BE2C (cell line): ENCODE measurements around the gene BTBD19.

Source experiments
- DNase-seq: peaks from one replicate; pipeline ENCODE4 v3.0.0-alpha.2; 2020
- H3K27me3 ChIP-seq: fragments of 250-450 bp; sonication (Bioruptor Pico); 2 replicates; pipeline ENCODE4 v1.5.1; 2020; ENCODE audit warnings: mild to moderate bottlenecking
- H3K36me3 ChIP-seq: fragments of 250-450 bp; sonication (Bioruptor Pico); 2 replicates; pipeline ENCODE4 v1.5.1; 2020; ENCODE audit warnings: mild to moderate bottlenecking
- H3K4me1 ChIP-seq: fragments of 250-450 bp; sonication (Bioruptor Pico); 2 replicates; pipeline ENCODE4 v1.5.1; 2020
- H3K4me3 ChIP-seq: 2 replicates; pipeline ENCODE4 v1.5.1; 2011; ENCODE audit warnings: low read depth, low read length
- H3K9me3 ChIP-seq: fragments of 250-450 bp; sonication (Bioruptor Pico); 2 replicates; pipeline ENCODE4 v1.5.1; 2020
- CTCF ChIP-seq: IDR thresholded peaks from 2 replicates; pipeline ENCODE4 v1.5.1; 2012; ENCODE audit warnings: mild to moderate bottlenecking, low read depth, low read length

BTBD19 gene

GRCh38 chr1:44860891-44861425 is 52.6 kb downstream of the BTBD19 start:
- no peak for DNase-seq
- Histone ChIP-seq H3K9me3 (no peaks in the 10 kb centered on the region), H3K27me3 (no peaks in the 10 kb centered on the region), H3K36me3 (no peaks in the 10 kb centered on the region), H3K4me3 (no peak overlapping the region), H3K4me1 (no peaks in the 10 kb centered on the region)
- TF ChIP-seq CTCF = no peak

- TF ChIP-seq CTCF = no peak
- Histone ChIP-seq H3K4me3 (no peak overlapping the region), H3K9me3 (no peaks in the 10 kb centered on the region), H3K36me3 (no peaks in the 10 kb centered on the region), H3K27me3 (no peaks in the 10 kb centered on the region), H3K4me1 (no peaks in the 10 kb centered on the region)
- no peak for DNase-seq
These were observed 54.6 kb downstream of the BTBD19 start for GRCh38 chr1:44862829-44863401.
